ENCODE data around the gene ZMPSTE24.

GRCh38 chr1:40258445-40258769, 371 bp downstream of the ZMPSTE24 start:
- TF ChIP-seq CTCF (IDR thresholded peaks at IDR 0.05) (no peak), POLR2A (IDR thresholded peaks at IDR 0.05) (no peak)

Data from Peyer's patch (tissue), 4 donors.